NT2/D1 (cell line): ENCODE measurements around the gene DEDD2.

Experiments used
- DNase-seq: peaks from one replicate; pipeline ENCODE4 v3.0.0-alpha.2; 2011; ENCODE audit warnings: low read depth, low spot score
- H3K27me3 ChIP-seq: 2 replicates; pipeline ENCODE4 v1.6.0; 2011; ENCODE audit warnings: mild to moderate bottlenecking; ENCODE audit not compliant: insufficient read length, insufficient read depth
- H3K36me3 ChIP-seq: 2 replicates; pipeline ENCODE4 v1.6.1; 2011; ENCODE audit warnings: mild to moderate bottlenecking, low read length, mixed read lengths; ENCODE audit not compliant: insufficient read depth, insufficient read length
- H3K4me1 ChIP-seq: 2 replicates; pipeline ENCODE4 v1.5.1; 2011; ENCODE audit not compliant: insufficient read depth, insufficient read length
- H3K4me3 ChIP-seq: 2 replicates; pipeline ENCODE4 v1.5.1; 2011; ENCODE audit warnings: low read depth; ENCODE audit not compliant: insufficient read length
- H3K9ac ChIP-seq: 2 replicates; pipeline ENCODE4 v1.6.0; 2011; ENCODE audit warnings: low read depth; ENCODE audit not compliant: insufficient read length
- H3K9me3 ChIP-seq: 2 replicates; pipeline ENCODE4 v1.5.1; 2011; ENCODE audit warnings: mild to moderate bottlenecking, low read length; ENCODE audit not compliant: insufficient read depth
- SUZ12 ChIP-seq: IDR thresholded peaks from 2 replicates; pipeline ENCODE4 v1.6.1; 2011; ENCODE audit not compliant: insufficient read length, insufficient read depth; ENCODE audit errors: extremely low read depth
- YY1 ChIP-seq: IDR thresholded peaks from 2 replicates; pipeline ENCODE4 v1.6.1; 2011; ENCODE audit not compliant: insufficient read length, insufficient read depth
- ZNF274 ChIP-seq: IDR thresholded peaks from 2 replicates; pipeline ENCODE4 v1.6.1; 2011; ENCODE audit warnings: mild to moderate bottlenecking, low read depth, low read length

Gene DEDD2

GRCh38 chr19:42169486-42170413, 47.7 kb downstream of the DEDD2 start:
- H3K27me3 ChIP-seq: peaks cover 34% of the 10 kb centered on the region
- no peaks in the 10 kb centered on the region for H3K9me3 ChIP-seq
- TF ChIP-seq SUZ12: no peak
- TF ChIP-seq ZNF274: no peak
- no peak for TF ChIP-seq YY1
- no peaks in the 10 kb centered on the region for H3K36me3 ChIP-seq
- H3K4me1 ChIP-seq: no peaks in the 10 kb centered on the region
- no peak overlapping the region for H3K9ac ChIP-seq
- H3K4me3 ChIP-seq: no peak overlapping the region
- DNase-seq: no peak

DNA sequence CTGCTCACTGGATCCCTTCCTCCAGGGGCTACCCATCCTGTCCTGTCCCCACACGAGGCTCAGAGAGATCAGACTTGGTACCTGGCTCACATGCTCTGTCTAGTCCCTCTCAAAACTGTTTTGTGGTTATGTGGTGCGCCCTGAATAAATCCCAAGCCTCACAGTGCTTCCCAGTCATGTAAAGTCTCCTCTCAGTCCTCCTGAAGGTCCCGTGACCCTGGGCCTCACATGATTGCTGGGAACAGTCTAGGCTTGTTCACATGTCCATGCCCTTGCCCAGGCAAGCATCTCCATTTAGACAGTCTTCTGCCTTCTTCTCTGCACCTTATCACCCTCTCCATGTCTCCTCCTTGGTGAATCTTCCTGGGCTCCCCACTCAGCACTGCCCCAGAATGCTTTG, 49.3 kb downstream of the DEDD2 start:
- TF ChIP-seq SUZ12: no peak
- TF ChIP-seq YY1: no peak
- no peak for TF ChIP-seq ZNF274
- H3K9ac ChIP-seq: no peak overlapping the region
- H3K36me3 ChIP-seq: no peaks in the 10 kb centered on the region
- H3K4me3 ChIP-seq: no peak overlapping the region
- no peak for DNase-seq
- H3K27me3 ChIP-seq: peaks cover 20% of the 10 kb centered on the region
- H3K9me3 ChIP-seq: no peaks in the 10 kb centered on the region
- H3K4me1 ChIP-seq: no peaks in the 10 kb centered on the region

- DNase-seq: no peak
These were observed 51.2 kb downstream of the DEDD2 start for GRCh38 chr19:42166316-42166715.

GRCh38 chr19:42165146-42165545, 52.3 kb downstream of the DEDD2 start:
- H3K27me3 ChIP-seq: peaks cover 44% of the 10 kb centered on the region
- TF ChIP-seq SUZ12: no peak
- TF ChIP-seq YY1: no peak
- no peak for TF ChIP-seq ZNF274
- no peaks in the 10 kb centered on the region for H3K4me1 ChIP-seq

More at GRCh38 chr19:42166316-42166715, 51.2 kb downstream of the DEDD2 start:
- no peaks in the 10 kb centered on the region for H3K9me3 ChIP-seq
- H3K36me3 ChIP-seq: no peaks in the 10 kb centered on the region
- no peak overlapping the region for H3K4me3 ChIP-seq
- no peaks in the 10 kb centered on the region for H3K4me1 ChIP-seq
- H3K9ac ChIP-seq: no peak overlapping the region
- no peak for TF ChIP-seq SUZ12
- no peak for TF ChIP-seq ZNF274
- no peak for TF ChIP-seq YY1
- H3K27me3 ChIP-seq: peaks cover 33% of the 10 kb centered on the region

GRCh38 chr19:42161616-42162263, 55.7 kb downstream of the DEDD2 start:
- no peaks in the 10 kb centered on the region for H3K36me3 ChIP-seq
- H3K9me3 ChIP-seq: no peaks in the 10 kb centered on the region
- no peak overlapping the region for H3K4me3 ChIP-seq
- no peaks in the 10 kb centered on the region for H3K4me1 ChIP-seq
- H3K27me3 ChIP-seq: peaks cover 47% of the 10 kb centered on the region
- no peak for TF ChIP-seq YY1
- TF ChIP-seq SUZ12: no peak
- DNase-seq: no peak
- no peak overlapping the region for H3K9ac ChIP-seq

More at GRCh38 chr19:42165146-42165545, 52.3 kb downstream of the DEDD2 start:
- DNase-seq: no peak
- Histone ChIP-seq H3K9ac (no peak overlapping the region), H3K36me3 (no peaks in the 10 kb centered on the region), H3K9me3 (no peaks in the 10 kb centered on the region), H3K4me3 (no peak overlapping the region)

DNA sequence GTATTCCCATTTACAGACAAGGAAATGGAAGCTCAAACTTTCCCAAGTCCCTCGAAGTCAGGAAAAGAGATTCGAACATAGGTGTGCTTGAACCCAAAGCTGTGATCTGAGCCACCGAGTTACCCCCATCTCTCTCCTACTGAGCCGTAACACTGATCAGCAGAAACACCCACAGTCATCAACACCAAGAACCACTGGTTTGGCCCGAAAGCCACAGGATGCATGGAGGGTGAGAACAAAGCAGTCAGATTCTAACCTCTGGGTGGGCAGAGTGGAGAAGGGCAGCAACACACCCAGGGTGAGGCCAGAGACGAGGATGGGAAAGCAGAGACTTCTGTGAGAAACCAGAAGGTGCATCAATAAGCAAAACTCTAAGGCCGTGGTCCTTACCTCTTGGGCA, 57.5 kb downstream of the DEDD2 start:
- H3K9me3 ChIP-seq: no peaks in the 10 kb centered on the region
- no peak overlapping the region for H3K9ac ChIP-seq
- H3K4me1 ChIP-seq: no peaks in the 10 kb centered on the region
- no peak for TF ChIP-seq SUZ12
- no peak for TF ChIP-seq YY1
- TF ChIP-seq ZNF274: no peak
- H3K36me3 ChIP-seq: no peaks in the 10 kb centered on the region
- no peak overlapping the region for H3K4me3 ChIP-seq
- peaks cover 48% of the 10 kb centered on the region for H3K27me3 ChIP-seq
- no peak for DNase-seq

DNA sequence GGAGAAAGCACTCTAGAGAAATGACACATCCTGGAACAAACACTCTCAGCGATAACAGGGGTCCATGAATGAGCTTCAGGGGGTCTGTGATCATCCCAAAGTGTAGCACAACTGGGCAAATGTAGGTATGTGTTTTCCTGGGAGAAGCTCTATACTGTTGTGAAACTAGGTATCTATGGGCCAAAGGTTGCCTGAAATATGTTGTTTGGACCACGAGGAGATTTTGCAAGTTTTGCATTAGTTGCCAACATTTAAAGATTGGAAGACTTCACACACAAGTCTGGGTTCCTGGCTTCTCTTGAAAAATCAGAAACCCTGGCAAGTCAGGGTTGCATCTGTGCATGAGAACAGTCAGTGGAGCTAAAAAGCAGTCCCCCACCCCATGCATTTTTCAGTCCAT, 58.6 kb downstream of the DEDD2 start:
- H3K9me3 ChIP-seq: no peaks in the 10 kb centered on the region
- DNase-seq: no peak
- H3K4me3 ChIP-seq: no peak overlapping the region
- TF ChIP-seq SUZ12 (no peak), ZNF274 (no peak), YY1 (no peak)
- no peaks in the 10 kb centered on the region for H3K36me3 ChIP-seq
- H3K27me3 ChIP-seq: peaks cover 50% of the 10 kb centered on the region
- no peaks in the 10 kb centered on the region for H3K4me1 ChIP-seq
- H3K9ac ChIP-seq: no peak overlapping the region
